ENCODE data around the gene INAFM1. TPM values are rescaled to one million over a fixed set of nuclear protein-coding genes. Genes with fewer than 3 reads are reported as not detected.
A peak's percentile ranks its signal among the peaks of the same experiment; 100 is the strongest.

The INAFM1 gene
- total and polyA plus RNA-seq, 9 of the 15 experiments (the other 6 are each of a cell fraction or from before 2014, with no cell fraction given): 0.71 to 30.9 (median 3.1) TPM

GRCh38 chr19:47228937-47229675 is 45.6 kb upstream of the INAFM1 start (continued):
- TF ChIP-seq NR0B1 (IDR thresholded peaks at IDR 0.05; ENCODE audit: partially characterized antibody) (no peak), MGA (IDR thresholded peaks at IDR 0.05) (0 out of 2 replicates have a peak, but pooled peaks have one; percentile 11), ZNF512 (tag; IDR thresholded peaks at IDR 0.05) (no peak)

Measured in K562 (cell line).